DMS53 treated with DMSO at 0.1 percent for 48 hours (cell line): ENCODE measurements around the gene BRMS1.
A peak's percentile ranks its signal among the peaks of the same experiment; 100 is the strongest.
"Not testable (repeated sequence)": the region's sequence is repeated elsewhere in the genome, so short reads cannot be mapped to it uniquely, and the experiment has no call there.

Experiments used
- DNase-seq: peaks from one replicate; lab custom pipeline; 2025; ENCODE audit not compliant: unreplicated experiment; lab: John Stamatoyannopoulos, UW

Gene BRMS1, protein sequence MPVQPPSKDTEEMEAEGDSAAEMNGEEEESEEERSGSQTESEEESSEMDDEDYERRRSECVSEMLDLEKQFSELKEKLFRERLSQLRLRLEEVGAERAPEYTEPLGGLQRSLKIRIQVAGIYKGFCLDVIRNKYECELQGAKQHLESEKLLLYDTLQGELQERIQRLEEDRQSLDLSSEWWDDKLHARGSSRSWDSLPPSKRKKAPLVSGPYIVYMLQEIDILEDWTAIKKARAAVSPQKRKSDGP

DNA sequence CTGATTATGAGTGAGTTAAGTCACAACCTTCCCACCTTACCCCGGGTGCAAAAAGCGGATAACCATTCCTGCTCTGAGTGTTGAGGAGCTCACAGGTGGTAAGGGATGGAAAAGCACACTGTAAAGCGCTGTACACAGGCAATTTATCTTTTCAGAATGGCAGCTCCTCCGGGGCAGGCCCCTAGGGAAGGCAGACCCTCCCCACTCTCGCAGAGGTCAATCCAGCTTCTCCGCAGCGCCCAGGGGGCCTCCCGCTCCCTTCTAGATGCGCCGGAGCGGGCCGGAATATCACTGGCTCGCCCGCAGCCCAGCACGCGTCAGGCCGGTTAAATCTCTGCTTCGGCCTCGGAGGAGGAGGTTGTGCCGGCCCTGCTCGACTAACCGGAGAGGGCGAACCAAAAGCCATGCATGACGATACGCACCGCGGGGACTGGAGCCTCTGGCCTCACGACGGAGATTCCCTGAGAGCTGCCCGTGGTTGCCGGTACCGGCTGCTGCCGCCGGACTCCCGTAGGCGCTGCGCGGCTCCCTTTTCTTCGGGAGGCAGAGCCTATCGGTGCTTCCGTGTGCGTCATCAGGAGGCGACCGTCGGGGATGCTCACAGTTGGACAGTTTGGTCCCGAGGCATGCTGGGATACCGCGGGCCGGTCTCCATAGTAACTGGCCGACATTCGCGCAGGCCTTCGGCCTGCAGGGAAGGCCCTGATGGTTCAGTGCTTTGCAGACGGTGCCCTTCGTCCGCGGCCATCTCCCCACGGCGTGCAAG is at the start of gene BRMS1:
Gene BRMS1 (minus strand): TSS at position 555 of the 766 bp plus-strand sequence. CDS start 2,870 bp downstream, outside the sequence.
- peak; percentile 97 for DNase-seq

- no peak for DNase-seq
Measured at GRCh38 chr11:66393954-66394353, 49.0 kb upstream of the BRMS1 start.

DNA sequence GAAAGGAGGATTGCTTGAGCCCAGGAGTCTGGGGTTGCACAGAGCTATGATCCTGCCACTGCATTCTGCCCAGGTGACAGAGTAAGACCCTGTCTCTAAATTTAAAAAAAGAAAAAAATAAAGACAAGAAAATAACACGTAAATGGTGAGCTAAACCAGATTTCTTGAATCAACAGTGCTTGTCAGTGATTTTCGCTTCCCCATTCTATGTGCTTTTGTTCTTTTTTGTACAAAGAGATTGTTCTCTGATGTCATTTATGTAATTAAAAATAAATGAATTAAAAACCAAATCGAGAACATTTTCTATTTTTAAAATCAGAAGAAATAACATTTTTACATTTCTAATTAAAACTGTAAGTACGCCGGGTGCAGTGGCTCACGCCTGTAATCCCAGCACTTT is 46.4 kb upstream of the BRMS1 start:
- DNase-seq, result no peak

DNA sequence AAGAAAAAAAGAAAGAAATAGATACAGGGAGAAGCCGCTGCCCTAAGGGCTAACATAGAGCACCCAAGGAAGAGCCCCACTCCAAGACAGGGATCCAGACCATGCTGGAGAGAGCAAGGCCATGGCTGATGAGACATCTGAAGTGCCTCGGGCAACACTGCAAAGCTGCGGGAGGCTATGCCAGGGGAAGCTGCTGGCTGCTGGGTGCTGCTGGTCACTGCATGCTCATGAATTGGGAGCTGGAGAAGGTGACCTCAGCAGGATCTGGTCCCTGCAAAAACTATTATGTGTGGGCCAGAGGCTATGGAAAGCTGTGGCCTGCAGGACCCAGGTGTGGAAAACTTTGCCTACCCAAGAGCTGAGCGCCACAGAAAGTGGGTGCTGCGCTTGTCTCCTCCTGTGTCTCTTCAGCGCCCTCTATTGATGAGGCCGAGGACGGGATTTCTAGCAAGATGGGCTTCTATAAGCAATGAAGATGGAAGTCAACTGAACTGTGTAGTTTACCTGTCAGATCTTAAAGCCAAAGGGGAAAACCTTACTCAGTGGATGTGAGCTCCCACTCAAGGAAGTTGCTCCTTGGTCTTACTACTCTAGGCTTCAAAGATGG is 44.0 kb upstream of the BRMS1 start:
- peak; percentile 78 for DNase-seq

GRCh38 chr11:66386171-66387069 is 41.5 kb upstream of the BRMS1 start:
- peak; percentile 72 for DNase-seq

GRCh38 chr11:66384316-66384715 is 39.4 kb upstream of the BRMS1 start:
- DNase-seq, result peak; percentile 58

GRCh38 chr11:66380264-66380663 is 35.4 kb upstream of the BRMS1 start:
- not testable (repeated sequence) for DNase-seq

DNA sequence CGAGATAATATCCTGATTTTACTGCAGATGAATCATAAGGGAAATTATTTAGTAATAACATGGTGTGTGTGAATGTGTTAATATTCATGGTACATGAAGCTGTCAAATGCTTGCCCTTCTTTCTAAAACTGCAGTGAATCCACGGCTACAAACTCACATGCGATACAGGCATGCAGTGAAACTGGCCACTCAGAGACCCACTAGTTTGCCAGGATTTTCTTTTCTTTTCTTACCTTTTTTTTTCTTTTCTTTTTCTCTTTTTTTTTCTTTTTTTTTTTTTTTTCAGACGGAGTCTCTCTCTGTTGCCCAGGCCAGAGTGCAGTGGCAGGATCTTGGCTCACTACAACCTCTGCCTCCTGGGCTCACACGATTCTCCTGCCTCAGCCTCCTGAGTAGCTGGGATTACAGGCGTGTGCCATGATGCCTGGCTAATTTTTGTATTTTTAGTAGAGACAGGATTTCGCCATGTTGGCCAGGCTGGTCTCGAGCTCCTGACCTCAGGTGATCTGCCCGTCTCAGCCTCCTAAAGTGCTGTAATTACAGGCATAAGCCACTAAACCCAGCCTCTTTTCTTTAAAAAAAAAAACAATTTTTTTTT is 28.9 kb upstream of the BRMS1 start:
- DNase-seq, result not testable (repeated sequence)

DNA sequence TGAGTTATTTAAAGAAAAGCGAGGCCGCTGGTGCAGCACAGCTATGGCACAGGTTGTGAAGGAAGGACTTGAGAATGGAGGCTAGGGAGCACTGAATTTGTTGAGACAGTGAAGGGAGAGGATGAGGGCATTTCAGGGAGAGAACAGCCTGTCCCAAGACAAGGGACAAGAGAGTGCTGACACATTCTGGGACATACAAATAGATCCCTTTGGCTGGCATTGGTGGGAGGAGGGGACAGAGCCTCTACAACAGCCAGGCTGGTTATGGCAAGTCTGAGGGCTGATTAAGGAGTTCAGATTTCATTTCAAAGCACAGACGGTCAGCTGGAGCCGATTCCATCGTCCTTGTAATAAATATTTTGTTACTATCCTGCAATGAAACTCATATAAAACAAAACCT is 28.4 kb upstream of the BRMS1 start:
- no peak for DNase-seq

- DNase-seq, result peak; percentile 88
Measured at GRCh38 chr11:66371627-66372415, 26.9 kb upstream of the BRMS1 start, which contains the start of gene SLC29A2. Gene SLC29A2, minus strand, starts transcription at chr11:66371760. Its CDS starts 169 bp downstream, at chr11:66371591.

DNA sequence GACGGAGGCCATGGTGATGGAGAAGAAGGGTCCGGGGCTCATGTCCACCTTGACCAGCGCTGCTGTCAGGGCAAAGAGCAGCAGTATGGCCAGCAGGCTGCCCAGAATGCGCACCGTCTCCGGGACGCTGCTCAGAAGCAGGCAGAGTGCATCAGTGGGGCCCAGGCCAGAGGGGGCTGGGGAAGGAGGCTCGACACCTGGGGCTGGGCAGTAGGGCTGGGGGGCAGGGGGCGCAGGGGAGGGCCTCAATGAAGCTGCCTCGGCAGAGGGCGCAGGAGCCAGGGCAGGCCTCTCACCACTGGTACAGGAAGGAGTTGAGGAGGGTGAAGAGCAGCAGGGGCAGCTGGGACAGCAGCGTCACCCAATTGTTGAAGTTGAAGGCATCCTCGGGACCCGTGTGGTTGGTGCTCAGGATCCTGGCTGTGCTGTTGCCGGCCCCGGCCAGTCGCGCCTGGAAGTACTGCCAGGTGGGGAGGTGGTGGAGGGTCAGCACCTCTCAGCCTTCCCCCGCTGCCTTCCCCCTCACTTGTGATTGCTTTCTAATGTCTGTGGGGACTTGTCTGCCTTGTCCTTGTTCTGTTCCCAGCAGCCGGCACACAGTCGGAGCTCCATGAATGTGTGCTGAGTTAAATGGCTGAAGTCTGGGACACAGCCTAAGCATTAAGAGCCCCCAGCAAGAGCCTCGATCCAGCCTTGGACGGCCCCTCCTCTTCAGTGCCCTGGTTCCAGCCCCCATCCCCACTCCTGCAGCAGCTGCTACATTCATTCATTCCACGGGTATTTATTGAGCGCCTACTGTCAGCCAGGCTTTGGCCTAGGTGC is 24.4 kb upstream of the BRMS1 start:
- DNase-seq, result no peak

- DNase-seq, result no peak
Measured at GRCh38 chr11:66368484-66368883, 23.6 kb upstream of the BRMS1 start.

- DNase-seq, result no peak
Measured at GRCh38 chr11:66367561-66368312, 22.8 kb upstream of the BRMS1 start.

- no peak for DNase-seq
Measured at GRCh38 chr11:66366844-66367477, 22.1 kb upstream of the BRMS1 start.

GRCh38 chr11:66365711-66366619 is 21.1 kb upstream of the BRMS1 start:
- no peak for DNase-seq

DNA sequence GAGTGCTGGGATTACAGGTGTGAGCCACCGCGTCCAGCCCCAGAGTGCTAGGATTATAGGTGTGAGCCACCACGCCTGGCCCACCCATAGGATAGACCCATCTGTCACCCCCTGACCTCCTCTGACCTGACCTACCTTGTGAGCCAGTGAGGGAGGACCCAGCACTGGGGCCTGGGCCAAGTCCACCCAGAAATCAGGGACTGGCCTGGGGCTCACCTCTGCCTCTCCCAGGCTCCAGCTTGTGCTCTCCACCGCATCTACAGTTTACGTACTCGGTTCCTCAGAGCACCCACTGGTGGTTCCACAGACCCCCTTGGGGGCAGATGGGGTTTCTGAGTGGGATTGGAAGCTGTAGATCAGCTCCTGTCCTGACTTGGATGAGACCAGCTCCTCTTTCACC is 20.3 kb upstream of the BRMS1 start:
- DNase-seq, result no peak
